Measurements from ENCODE around the gene CAPRIN2.
A peak's percentile ranks its signal among the peaks of the same experiment; 100 is the strongest.

Gene CAPRIN2, protein sequence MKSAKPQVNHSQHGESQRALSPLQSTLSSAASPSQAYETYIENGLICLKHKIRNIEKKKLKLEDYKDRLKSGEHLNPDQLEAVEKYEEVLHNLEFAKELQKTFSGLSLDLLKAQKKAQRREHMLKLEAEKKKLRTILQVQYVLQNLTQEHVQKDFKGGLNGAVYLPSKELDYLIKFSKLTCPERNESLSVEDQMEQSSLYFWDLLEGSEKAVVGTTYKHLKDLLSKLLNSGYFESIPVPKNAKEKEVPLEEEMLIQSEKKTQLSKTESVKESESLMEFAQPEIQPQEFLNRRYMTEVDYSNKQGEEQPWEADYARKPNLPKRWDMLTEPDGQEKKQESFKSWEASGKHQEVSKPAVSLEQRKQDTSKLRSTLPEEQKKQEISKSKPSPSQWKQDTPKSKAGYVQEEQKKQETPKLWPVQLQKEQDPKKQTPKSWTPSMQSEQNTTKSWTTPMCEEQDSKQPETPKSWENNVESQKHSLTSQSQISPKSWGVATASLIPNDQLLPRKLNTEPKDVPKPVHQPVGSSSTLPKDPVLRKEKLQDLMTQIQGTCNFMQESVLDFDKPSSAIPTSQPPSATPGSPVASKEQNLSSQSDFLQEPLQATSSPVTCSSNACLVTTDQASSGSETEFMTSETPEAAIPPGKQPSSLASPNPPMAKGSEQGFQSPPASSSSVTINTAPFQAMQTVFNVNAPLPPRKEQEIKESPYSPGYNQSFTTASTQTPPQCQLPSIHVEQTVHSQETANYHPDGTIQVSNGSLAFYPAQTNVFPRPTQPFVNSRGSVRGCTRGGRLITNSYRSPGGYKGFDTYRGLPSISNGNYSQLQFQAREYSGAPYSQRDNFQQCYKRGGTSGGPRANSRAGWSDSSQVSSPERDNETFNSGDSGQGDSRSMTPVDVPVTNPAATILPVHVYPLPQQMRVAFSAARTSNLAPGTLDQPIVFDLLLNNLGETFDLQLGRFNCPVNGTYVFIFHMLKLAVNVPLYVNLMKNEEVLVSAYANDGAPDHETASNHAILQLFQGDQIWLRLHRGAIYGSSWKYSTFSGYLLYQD

DNA sequence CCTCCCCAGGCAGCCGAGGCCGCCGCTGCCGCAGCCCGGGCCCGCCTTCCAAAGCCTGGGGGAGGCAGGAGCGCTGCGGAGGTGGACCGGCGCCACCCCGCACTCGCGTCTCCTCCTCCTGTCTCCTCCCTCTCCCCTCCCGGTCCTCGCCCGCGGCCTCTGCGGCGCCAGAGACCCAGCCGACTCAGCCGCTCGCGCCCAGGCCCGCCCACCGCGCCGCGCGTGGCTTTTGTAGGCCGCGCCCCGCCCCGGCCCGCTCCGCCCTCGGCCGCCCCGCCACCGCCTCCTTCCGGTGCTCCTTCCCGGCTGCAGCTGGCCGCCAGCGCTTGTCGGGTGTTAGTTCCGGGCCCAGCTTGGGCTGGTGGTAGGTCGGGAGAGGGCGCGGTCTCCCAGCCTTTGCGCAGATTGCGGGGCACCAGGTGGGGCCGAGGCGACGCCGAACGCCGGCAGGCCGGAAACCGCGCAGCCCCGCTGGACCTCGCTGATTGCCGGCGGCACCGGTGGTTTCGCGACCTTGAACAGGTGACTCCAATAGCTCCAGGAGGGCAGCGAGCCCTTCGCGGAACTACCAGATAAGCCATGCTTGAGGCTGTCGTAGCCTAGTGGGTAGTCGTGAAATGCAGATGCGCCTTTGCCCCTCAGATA lies at the start of gene CAPRIN2:
Gene CAPRIN2 (minus strand): TSS at position 202 of the 645 bp plus-strand sequence. CDS start 1,431 bp downstream, outside the sequence.
- peak; percentile 91 for DNase-seq

- no peak for DNase-seq
These were observed 42.9 kb upstream of the CAPRIN2 start for GRCh38 chr12:30797689-30798088.

- DNase-seq = no peak
These were observed 42.2 kb upstream of the CAPRIN2 start for GRCh38 chr12:30796891-30797371.

DNA sequence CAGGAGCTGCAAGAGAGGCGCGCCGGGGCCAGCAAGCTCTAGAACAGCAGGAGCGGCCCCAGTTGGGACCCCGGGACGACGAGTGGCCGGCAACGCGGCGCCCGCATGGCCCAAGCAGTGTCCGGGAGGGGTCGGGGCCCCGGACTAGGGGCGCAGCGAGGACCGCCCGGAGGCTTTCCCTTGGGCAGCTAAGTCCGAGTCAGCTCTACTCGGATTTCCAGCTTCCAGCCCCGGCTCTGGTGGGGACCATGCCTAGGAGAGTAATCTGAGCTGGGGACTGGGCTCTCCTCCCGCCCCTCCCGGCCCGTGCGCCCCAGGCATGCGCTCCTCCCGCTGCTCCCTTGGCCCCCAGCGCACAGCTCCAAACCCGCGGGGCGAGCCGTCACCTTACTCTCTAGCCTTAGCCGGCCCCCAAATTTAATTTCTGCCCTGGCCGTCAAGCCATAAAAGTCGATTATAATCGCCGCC lies 41.6 kb upstream of the CAPRIN2 start:
- DNase-seq = peak; percentile 6

DNA sequence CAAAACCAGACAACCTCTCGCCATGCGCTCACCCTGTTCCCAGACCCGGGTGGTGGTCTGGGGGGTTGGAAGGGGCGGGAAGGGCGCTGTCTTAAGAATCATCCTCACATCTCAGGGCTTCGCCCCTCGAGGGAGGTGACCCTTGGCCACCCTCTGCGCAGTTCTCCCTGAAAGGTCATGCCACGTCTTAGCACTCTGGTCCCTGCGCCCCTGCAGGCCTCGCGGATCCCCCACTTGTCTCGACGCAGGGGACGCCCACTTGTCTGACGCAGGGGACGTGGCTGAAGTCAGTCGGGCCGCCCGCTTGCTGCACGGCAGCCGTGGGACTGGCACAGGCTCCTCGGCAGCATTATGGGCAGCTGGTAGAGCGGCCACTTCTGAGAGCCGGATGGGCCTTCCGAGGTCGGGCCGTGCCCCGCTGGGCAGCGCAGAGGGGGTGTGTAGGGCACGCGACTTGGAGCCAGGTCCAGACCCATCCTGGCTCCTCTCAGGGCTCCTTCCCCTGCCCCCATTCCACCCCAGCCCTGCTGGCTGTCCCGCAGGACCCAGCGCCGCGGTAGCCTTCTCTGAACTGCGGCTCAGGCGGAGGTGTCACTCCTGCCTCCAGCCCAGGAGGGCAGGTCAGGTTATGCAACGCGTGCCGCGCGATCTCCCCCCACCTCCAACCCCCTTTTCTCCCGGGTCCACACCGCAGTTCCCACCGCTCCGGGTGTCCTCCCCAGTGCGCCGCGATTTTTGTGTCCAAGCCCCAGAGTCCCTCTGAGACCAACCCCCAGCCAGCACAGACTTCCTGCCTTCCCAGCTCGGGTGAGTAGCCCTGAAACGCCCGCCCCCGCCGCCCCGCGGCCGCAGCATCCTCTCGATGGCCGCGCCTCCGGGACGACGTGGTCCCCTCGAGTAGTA lies 40.9 kb upstream of the CAPRIN2 start:
- DNase-seq = peak; percentile 53

GRCh38 chr12:30794591-30795409 lies 40.0 kb upstream of the CAPRIN2 start:
- DNase-seq = peak; percentile 95

GRCh38 chr12:30794020-30794419 lies 39.3 kb upstream of the CAPRIN2 start:
- no peak for DNase-seq

DNA sequence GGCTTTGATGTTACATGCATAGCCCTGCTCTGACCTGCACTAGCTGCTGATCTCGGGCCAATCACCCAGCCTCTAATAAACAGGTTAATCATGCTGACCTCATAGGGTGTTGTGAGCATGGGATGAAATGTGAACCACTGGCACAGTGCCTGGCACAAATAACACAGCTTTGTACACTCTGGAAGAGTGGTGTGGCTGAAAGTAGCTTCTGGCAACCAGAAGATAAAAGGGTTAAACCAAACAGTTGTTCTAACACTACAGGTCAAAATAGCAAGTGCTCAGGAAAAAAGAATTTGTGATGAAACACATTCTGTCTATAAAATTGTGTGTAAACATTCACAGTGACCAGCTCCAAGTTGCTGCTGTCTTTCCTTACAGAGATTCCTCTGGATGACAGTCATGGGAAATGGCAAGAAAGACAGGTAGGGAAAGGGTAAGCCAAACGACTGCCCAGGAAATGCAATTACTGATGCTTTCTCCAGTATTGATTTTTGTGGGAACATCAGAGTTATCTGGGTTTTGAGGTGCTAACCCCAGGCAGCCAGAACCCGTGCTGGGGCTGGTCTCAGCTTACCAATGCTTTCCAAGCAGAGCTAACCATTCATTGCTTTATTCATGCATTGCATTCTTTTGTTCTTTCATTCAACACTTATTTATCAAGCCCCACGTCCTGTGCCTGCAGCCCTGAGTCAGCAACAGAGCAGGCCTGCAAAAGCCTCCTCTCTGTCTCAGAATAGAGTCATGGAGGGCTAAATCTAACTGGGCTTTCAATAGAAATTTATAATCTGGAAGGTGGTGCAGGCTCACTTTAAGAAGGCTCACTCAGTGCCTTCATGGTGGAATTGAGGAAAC lies 38.1 kb upstream of the CAPRIN2 start:
- DNase-seq = peak; percentile 64

GRCh38 chr12:30792085-30792484 lies 37.3 kb upstream of the CAPRIN2 start:
- no peak for DNase-seq

DNA sequence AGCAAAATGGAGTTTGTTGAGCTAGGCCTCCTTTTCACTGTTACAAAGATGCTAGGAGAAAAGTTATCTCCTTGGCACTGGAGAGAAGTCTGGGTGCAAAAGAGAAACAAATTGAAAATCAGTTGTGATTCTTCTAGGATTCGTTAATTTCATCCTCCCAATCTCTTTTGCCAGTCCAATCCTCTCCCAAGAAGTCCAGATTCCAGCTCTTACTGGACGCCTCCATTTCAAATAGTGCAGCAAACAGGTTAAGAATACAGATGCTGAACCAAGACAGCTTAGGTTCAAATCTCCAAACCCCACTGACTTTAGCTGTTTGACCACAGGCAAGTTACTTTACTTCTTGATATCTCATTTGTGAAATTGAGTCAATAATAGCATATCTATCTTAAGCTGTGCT lies 34.0 kb upstream of the CAPRIN2 start:
- no peak for DNase-seq

GRCh38 chr12:30785630-30786029 lies 30.9 kb upstream of the CAPRIN2 start:
- DNase-seq = no peak

- DNase-seq = peak; percentile 20
These were observed 29.8 kb upstream of the CAPRIN2 start for GRCh38 chr12:30784508-30784907.

- no peak for DNase-seq
These were observed 29.2 kb upstream of the CAPRIN2 start for GRCh38 chr12:30783946-30784345.

- DNase-seq = no peak
These were observed 27.8 kb upstream of the CAPRIN2 start for GRCh38 chr12:30782316-30783173.

DNA sequence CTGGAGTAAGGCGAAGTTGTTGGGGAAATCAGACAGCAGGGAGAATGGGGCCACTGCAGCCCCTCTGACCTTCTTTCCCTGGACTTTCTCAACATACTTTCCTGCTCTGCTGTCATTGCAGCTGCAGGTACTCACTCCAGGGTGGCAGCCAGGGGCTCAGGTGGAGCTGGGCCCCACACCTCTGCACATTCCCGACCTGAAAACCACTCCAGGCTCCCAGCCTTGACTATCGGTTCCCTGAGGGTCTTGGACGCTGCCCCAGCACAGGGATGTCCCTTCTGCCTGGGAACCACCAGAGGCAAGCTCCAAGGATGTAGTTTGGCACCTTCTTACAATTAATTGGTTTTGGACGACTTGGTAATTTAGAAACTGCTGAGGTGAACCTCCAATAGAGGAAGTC lies 24.8 kb upstream of the CAPRIN2 start:
- DNase-seq = no peak

DNA sequence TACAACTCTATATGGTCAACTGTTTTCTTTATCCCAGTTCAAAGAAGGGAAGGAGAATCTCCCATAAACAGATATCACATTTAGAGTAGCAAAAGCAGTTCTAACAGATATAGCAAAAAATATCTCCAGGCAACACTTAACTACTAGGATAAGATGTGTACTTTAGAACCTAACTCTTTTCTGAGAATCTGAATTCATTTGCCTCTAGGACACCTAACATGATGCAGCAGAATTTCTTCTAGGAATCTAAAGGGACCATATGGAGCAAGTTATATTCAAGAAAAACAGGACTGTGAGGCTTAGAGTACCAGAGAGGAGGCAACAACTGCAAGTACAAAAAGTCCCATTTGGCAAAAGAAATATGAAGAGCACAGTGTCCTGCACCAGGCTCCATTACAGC lies 24.4 kb upstream of the CAPRIN2 start:
- DNase-seq = no peak

- DNase-seq = no peak
These were observed 19.8 kb upstream of the CAPRIN2 start for GRCh38 chr12:30774599-30774998.

GRCh38 chr12:30769802-30770201 lies 15.1 kb upstream of the CAPRIN2 start:
- DNase-seq = no peak

GRCh38 chr12:30764251-30764650 lies 9.5 kb upstream of the CAPRIN2 start:
- no peak for DNase-seq

Measured in NCI-H226 (cell line).